AG04449 (cell line): ENCODE measurements around the gene PLXDC2.

Experiments used
- CTCF ChIA-PET: fragments of 350-600 bp; formaldehyde crosslinking; extraction: SDS; loops from one replicate; lab custom pipeline; 2021; ENCODE audit warnings: antibody characterized with exemption; lab: Yijun Ruan, JAX
- POLR2A ChIA-PET: fragments of 400-600, 350-600 bp; formaldehyde crosslinking; extraction: SDS; loops from one replicate; lab custom pipeline; 2020; ENCODE audit warnings: antibody characterized with exemption, inconsistent platforms; lab: Yijun Ruan, JAX
- DNase-seq: peaks from one replicate; pipeline ENCODE4 v3.0.0-alpha.2; 2010; ENCODE audit warnings: low read depth, low spot score
- H3K4me3 ChIP-seq: 2 replicates; pipeline ENCODE4 v1.5.1; 2011; ENCODE audit warnings: low read depth, mild to moderate bottlenecking, control low read depth, low read length
- TF ChIP-seq, protein P1 (sequence below): IDR thresholded peaks from one replicate; pipeline ENCODE4 v1.5.1; 2011; ENCODE audit warnings: mild to moderate bottlenecking, moderate library complexity, low read length, control low read depth, inconsistent platforms; ENCODE audit not compliant: insufficient read depth; ENCODE audit errors: missing control alignments

PLXDC2 gene

DNA sequence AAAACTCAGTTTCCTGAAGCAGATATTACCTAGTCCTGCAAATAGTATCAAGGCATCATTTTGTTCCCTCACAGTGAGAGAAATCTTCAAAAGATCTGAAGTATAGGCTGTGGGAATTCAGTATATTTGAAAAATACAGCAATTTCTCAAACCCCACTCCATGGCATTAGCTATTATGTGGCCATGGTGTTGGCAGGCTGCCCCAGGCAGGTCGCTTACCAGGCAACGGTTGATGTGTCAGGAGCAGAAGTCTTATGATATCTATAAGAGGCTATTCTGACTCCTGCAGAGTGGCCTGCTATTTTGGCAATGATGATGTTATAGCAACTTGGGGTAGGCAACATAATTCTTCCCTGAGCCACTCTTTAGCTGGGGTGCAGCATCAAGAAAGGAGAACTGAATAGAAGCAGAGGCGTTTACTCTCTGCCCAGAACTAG is 187.9 kb downstream of the PLXDC2 start:
- no peak overlapping the region for H3K4me3 ChIP-seq
- CTCF ChIA-PET: no interaction called here
- TF ChIP-seq, protein P1, sequence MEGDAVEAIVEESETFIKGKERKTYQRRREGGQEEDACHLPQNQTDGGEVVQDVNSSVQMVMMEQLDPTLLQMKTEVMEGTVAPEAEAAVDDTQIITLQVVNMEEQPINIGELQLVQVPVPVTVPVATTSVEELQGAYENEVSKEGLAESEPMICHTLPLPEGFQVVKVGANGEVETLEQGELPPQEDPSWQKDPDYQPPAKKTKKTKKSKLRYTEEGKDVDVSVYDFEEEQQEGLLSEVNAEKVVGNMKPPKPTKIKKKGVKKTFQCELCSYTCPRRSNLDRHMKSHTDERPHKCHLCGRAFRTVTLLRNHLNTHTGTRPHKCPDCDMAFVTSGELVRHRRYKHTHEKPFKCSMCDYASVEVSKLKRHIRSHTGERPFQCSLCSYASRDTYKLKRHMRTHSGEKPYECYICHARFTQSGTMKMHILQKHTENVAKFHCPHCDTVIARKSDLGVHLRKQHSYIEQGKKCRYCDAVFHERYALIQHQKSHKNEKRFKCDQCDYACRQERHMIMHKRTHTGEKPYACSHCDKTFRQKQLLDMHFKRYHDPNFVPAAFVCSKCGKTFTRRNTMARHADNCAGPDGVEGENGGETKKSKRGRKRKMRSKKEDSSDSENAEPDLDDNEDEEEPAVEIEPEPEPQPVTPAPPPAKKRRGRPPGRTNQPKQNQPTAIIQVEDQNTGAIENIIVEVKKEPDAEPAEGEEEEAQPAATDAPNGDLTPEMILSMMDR: no peak
- POLR2A ChIA-PET: no interaction called here
- DNase-seq: no peak

DNA sequence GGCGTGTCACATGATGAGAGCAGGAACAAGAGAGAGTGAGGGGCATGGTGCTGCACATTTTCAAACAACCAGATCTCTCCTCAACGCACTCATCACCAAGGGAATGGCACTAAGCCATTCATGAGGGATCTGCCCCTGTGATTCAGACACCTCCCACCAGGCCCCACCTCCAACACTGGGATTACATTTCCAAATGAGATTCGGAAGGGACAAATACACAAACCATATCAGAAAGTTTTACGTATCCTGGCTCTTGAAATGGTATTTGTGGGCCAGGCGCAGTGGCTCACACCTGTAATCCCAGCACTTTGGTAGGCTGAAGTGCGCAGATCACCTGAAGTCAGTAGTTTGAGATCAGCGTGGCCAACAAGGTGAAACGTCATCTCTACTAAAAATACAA is 189.4 kb downstream of the PLXDC2 start:
- H3K4me3 ChIP-seq: no peak overlapping the region
- TF ChIP-seq, protein P1: no peak
- POLR2A ChIA-PET: no interaction called here
- CTCF ChIA-PET: no interaction called here
- DNase-seq: no peak

DNA sequence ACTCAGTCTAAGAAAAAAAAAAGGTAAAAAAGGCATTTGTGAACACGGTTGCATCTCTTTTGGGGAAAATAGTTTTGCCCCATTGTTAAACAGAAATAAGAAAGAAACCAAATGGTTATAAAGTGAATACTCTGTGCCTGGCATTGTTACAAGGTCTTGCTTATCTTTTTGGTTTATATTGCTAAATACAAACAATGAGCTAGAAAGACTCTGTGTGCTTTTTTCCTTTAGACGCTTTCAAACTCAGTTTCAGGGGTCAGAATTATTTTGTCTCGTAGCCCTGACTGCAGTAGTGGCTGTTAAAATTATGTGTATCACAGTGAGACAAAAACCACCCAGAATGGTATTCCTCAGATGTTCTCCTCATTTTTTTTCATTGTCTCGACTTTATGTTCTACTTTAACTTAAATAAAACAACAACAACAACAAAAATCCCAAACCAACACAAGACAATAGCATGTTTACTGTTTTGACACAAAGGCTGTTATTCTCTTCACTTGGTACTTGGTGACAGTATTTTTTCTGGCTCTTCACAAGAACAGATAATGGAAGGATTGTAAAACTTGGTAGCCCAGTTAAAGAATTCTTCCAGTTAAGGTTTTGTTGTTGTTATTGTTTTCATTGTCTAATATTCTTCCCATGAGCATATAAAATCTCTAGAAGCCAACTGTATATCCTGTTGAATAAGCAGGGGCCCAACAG is 190.1 kb downstream of the PLXDC2 start:
- no peak for DNase-seq
- POLR2A ChIA-PET: interaction anchor here (0.7 kb wide), 1 partner anchor 1168 kb away, joined by 4 read pairs; no protein-coding TSS in a partner anchor
- H3K4me3 ChIP-seq: no peak overlapping the region
- CTCF ChIA-PET: no interaction called here
- TF ChIP-seq, protein P1: no peak

DNA sequence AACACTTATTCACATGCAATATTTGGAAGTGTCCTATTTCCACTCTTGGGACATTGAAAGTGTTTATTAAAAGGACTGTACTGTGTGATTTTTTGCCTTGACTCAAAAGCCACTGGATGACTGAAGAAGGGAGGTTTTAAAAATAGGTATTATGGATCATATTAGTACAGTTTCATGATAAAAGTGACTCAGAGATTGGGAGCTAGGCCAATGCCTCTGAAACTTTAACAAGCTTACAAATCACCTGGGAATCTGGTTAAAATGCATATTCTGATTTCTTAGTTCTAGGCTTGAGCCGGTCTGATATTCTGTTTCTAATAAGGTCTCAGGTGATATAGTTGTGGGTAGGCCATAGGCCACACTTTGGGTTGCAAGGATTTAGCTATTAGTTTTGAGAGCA is 191.2 kb downstream of the PLXDC2 start:
- H3K4me3 ChIP-seq: no peak overlapping the region
- POLR2A ChIA-PET: no interaction called here
- CTCF ChIA-PET: no interaction called here
- no peak for DNase-seq
- TF ChIP-seq, protein P1: no peak

DNA sequence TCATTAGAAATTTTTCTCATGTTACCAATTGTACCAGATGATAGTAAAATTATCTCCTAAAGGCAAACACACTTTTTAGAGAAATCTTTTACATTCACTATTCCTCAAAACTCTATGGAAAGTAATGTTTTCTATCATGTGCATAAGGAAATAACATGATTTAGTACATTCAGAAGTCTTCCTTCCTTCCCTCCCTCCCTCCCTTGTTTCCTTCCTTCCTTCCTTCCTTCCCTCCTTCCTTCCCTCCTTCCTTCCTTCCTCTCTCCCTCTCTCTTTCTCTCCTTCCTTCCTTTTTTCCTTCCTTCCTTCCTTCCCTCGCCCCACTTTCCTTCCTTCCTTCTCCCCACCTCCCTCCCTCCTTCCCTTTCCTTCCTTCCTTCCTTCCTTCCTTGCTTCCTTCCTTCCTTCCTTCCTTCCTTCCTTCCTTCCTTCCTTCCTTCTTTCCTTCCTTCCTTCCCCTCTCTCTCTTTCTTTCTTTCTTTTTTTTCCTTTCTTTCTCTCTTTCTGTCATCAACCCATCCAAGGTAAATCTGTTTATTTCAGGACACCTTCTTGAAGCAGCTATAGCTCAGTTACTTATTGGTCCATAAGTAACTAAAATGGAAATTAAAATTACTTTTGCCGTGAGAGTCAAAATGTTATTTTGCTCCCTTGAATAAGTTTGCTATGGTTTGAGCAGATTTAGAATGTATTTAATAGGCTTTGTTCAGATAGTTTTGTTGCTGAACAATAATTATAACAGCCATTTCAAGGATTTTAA is 197.9 kb downstream of the PLXDC2 start:
- no peak for DNase-seq
- H3K4me3 ChIP-seq: no peak overlapping the region
- ChIA-PET POLR2A (no interaction called here), CTCF (no interaction called here)
- TF ChIP-seq, protein P1: no peak

DNA sequence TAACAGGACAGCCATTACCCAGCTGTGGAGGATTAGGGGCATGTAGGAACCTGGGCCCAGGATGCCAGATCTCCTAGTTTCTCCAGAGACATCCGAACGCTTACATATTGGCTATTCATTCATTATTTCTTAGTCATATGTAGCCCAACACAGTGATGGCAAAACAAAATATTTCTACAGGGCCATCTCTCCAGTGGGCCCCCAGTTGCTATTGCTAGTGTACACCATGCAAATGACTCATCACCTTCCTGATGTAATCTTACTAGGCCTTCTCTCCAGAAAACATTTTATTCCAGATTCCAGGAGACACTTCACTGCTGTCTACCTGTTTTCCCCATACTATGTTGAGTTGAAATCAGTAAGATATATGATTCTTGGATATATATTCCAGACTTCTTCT is 201.7 kb downstream of the PLXDC2 start:
- POLR2A ChIA-PET: no interaction called here
- no peak for DNase-seq
- TF ChIP-seq, protein P1: no peak
- no peak overlapping the region for H3K4me3 ChIP-seq
- CTCF ChIA-PET: no interaction called here
